HepG2 (cell line): Measurements from ENCODE around the gene ACTN4. TPM values are rescaled to one million over a fixed set of nuclear protein-coding genes. Genes with fewer than 3 reads are reported as not detected.
A peak's percentile ranks its signal among the peaks of the same experiment; 100 is the strongest.

ENCODE experiments used
- ATF3 ChIP-seq: sonication (generic); formaldehyde crosslinking; IDR thresholded peaks from 2 replicates; pipeline ENCODE4 v1.4.0; 2020; ENCODE audit warnings: missing genetic modification reagents
- ETV5 ChIP-seq: IDR thresholded peaks from 2 replicates; pipeline ENCODE4 v1.6.1; 2018; ENCODE audit warnings: missing biosample characterization, missing genetic modification reagents, inconsistent platforms, borderline replicate concordance
- JUNB ChIP-seq: sonication (generic); formaldehyde crosslinking; IDR thresholded peaks from 2 replicates; pipeline ENCODE4 v1.8.0; 2022; ENCODE audit warnings: missing genetic modification reagents, mild to moderate bottlenecking, borderline replicate concordance
- JUND ChIP-seq: sonication (generic); formaldehyde crosslinking; IDR thresholded peaks from 2 replicates; pipeline ENCODE4 v1.8.0; 2022; ENCODE audit warnings: mild to moderate bottlenecking, missing genetic modification reagents
- NR2F6 ChIP-seq, 2 experiments: IDR thresholded peaks; 2 replicates each; pipeline ENCODE4 v1.6.1; 2016; ENCODE audit warnings: antibody characterized with exemption in 1 of 2, mild to moderate bottlenecking in 1 of 2
- PATZ1 ChIP-seq: sonication (generic); formaldehyde crosslinking; IDR thresholded peaks from 2 replicates; pipeline ENCODE4 v1.4.0; 2020; ENCODE audit warnings: missing genetic modification reagents
- SALL1 ChIP-seq: sonication (generic); formaldehyde crosslinking; IDR thresholded peaks from 2 replicates; pipeline ENCODE4 v1.8.0; 2022; ENCODE audit warnings: mild to moderate bottlenecking, missing genetic modification reagents
- SOX13 ChIP-seq, 3 experiments: fragments of 450-650 bp in 1 of 3; sonication (generic) in 1 of 3; formaldehyde crosslinking in 1 of 3; IDR thresholded peaks in 2 of 3; conservative IDR thresholded peaks in 1 of 3; 2 replicates each; pipeline versions ENCODE4 v1.5.0 to v1.6.1; 2016 to 2020; ENCODE audit warnings: antibody characterized with exemption in 1 of 3, mild to moderate bottlenecking in 1 of 3, missing compliant biosample characterization in 1 of 3, missing genetic modification reagents in 1 of 3, moderate library complexity in 1 of 3
- SPEN ChIP-seq: sonication (generic); formaldehyde crosslinking; IDR thresholded peaks from 2 replicates; pipeline ENCODE4 v1.5.1; 2020; ENCODE audit warnings: low read depth, mild to moderate bottlenecking, missing genetic modification reagents
- TFAP4 ChIP-seq: sonication (generic); IDR thresholded peaks from 2 replicates; pipeline ENCODE4 v1.6.1; 2016; ENCODE audit warnings: low read depth, borderline replicate concordance
- ZNF496 ChIP-seq: sonication (generic); formaldehyde crosslinking; IDR thresholded peaks from 2 replicates; pipeline ENCODE4 v1.8.1; 2023; ENCODE audit warnings: mild to moderate bottlenecking, moderate library complexity, missing genetic modification reagents; ENCODE audit not compliant: insufficient replicate concordance
- ZNF687 ChIP-seq: sonication (generic); formaldehyde crosslinking; IDR thresholded peaks from 2 replicates; pipeline ENCODE4 v1.5.1; 2020; ENCODE audit warnings: mild to moderate bottlenecking, missing genetic modification reagents, moderate library complexity
- polyA plus RNA-seq, 8 experiments: library from polyadenylated mRNA; depleted of rRNA in 3 of 8; stranded (reverse) in 7 of 8; unstranded in 1 of 8; fragments of >200 nt; fragmentation: Illumina TruSeq in 4 of 8; extraction: Trizol in 4 of 8; gene quantifications; 2 replicates each; pipeline versions ENCODE4 v1.2.1 to v1.2.3, GENCODE V29; 2011 to 2016; ENCODE audit warnings: low read depth in 4 of 8, missing spikeins in 1 of 8, mixed read lengths in 1 of 8; ENCODE audit not compliant: insufficient read depth in 1 of 8
- total RNA-seq, 5 experiments: library from RNA; depleted of rRNA; stranded (reverse); fragments of >200 nt; fragmentation: Illumina TruSeq; extraction: Trizol; gene quantifications; 2 replicates each; pipeline ENCODE4 v1.2.3, GENCODE V29; 2016; ENCODE audit warnings: low read depth in 1 of 5
- TF ChIP-seq, protein P1 (sequence below): sonication (generic); formaldehyde crosslinking; conservative IDR thresholded peaks from 2 replicates; pipeline ENCODE4 v1.4.0; 2020; ENCODE audit warnings: mild to moderate bottlenecking, missing genetic modification reagents, moderate library complexity

Gene ACTN4
- total and polyA plus RNA-seq, 2 of the 13 experiments (the other 11 are each of a cell fraction or from before 2014, with no cell fraction given) = 171 to 192 TPM

GRCh38 chr19:38693380-38694223 lies 46.2 kb downstream of the ACTN4 start (continued):
- peak; percentile 45; the same call in 1 of the 2 replicates for TF ChIP-seq ZNF687 (CRISPR knock-in tag)
- TF ChIP-seq SOX13 (IDR thresholded peaks at IDR 0.05) = no peak
- TF ChIP-seq SOX13 (CRISPR knock-in tag; conservative IDR thresholded peaks at IDR 0.05 in 1 of 2, IDR thresholded peaks at IDR 0.05 in 1 of 2) = peak in 1 of 2 experiments; percentile 22; a peak in 1 of 4 replicates
- TF ChIP-seq TFAP4 = peak; percentile 71; the same call in 1 of the 2 replicates
- peak; percentile 14; the same call in 1 of the 2 replicates for TF ChIP-seq JUNB (CRISPR knock-in tag)
- TF ChIP-seq ATF3 (CRISPR knock-in tag) = peak; percentile 86; the same call in 1 of the 2 replicates
- TF ChIP-seq NR2F6 (IDR thresholded peaks at IDR 0.05) = no peak
- peak; percentile 23; the same call in 1 of the 2 replicates for TF ChIP-seq NR2F6 (CRISPR knock-in tag; IDR thresholded peaks at IDR 0.05)
- no peak for TF ChIP-seq SPEN (CRISPR knock-in tag)
- no peak for TF ChIP-seq SALL1
- TF ChIP-seq ETV5 (CRISPR knock-in tag) = peak; percentile 24; the same call in 1 of the 2 replicates
- peak; percentile 46; the same call in 1 of the 2 replicates for TF ChIP-seq JUND (CRISPR knock-in tag)
- TF ChIP-seq ZNF496 (CRISPR knock-in tag) = no peak
- TF ChIP-seq PATZ1 (CRISPR knock-in tag) = 0 out of 2 replicates have a peak, but pooled peaks have one; percentile 11
- TF ChIP-seq, protein P1, sequence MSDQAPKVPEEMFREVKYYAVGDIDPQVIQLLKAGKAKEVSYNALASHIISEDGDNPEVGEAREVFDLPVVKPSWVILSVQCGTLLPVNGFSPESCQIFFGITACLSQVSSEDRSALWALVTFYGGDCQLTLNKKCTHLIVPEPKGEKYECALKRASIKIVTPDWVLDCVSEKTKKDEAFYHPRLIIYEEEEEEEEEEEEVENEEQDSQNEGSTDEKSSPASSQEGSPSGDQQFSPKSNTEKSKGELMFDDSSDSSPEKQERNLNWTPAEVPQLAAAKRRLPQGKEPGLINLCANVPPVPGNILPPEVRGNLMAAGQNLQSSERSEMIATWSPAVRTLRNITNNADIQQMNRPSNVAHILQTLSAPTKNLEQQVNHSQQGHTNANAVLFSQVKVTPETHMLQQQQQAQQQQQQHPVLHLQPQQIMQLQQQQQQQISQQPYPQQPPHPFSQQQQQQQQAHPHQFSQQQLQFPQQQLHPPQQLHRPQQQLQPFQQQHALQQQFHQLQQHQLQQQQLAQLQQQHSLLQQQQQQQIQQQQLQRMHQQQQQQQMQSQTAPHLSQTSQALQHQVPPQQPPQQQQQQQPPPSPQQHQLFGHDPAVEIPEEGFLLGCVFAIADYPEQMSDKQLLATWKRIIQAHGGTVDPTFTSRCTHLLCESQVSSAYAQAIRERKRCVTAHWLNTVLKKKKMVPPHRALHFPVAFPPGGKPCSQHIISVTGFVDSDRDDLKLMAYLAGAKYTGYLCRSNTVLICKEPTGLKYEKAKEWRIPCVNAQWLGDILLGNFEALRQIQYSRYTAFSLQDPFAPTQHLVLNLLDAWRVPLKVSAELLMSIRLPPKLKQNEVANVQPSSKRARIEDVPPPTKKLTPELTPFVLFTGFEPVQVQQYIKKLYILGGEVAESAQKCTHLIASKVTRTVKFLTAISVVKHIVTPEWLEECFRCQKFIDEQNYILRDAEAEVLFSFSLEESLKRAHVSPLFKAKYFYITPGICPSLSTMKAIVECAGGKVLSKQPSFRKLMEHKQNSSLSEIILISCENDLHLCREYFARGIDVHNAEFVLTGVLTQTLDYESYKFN (CRISPR knock-in tag) = 0 out of 2 replicates have a peak, but pooled peaks have one; percentile 25
